ENCODE measurements around the gene SHOC2. TPM values are rescaled to one million over a fixed set of nuclear protein-coding genes. Genes with fewer than 3 reads are reported as not detected.

Gene SHOC2
- total and polyA plus RNA-seq, 12 donors, result 18.6 to 68.2 (median 48.5) TPM

- Histone ChIP-seq H3K4me3 (no peak overlapping the region), H3K27ac (no peak overlapping the region), H3K9me3 (no peaks in the 10 kb centered on the region), H3K36me3 (peaks cover 0 to 95% (median 31%) of the 10 kb centered on the region in 9 donors), H3K27me3 (no peaks in the 10 kb centered on the region), H3K4me1 (peaks cover 0 to 16% (median 6%) of the 10 kb centered on the region in 9 donors)
- ATAC-seq (no peak), DNase-seq (no peak)
- intact Hi-C loops (cut with DNase I), result loop anchor here in 5 of 10 donors (5.0 to 10.0 kb wide), 3 partner anchors 284 to 294 kb away; no protein-coding TSS in a partner anchor
- no peak for TF ChIP-seq CTCF (IDR thresholded peaks at IDR 0.05)
These were observed 21.0 kb upstream of the SHOC2 start for GRCh38 chr10:110898391-110898790.

- intact Hi-C loops (cut with DNase I), result loop anchor here in 1 of 10 donors (10.0 kb wide), 1 partner anchor 326 kb away; no protein-coding TSS in a partner anchor
- H3K36me3 ChIP-seq, result peaks cover 0 to 85% (median 22%) of the 10 kb centered on the region in 9 donors
These were observed 18.4 kb upstream of the SHOC2 start for GRCh38 chr10:110900983-110901382.

GRCh38 chr10:110901954-110902819, 17.2 kb upstream of the SHOC2 start:
- no peak for DNase-seq
- peaks cover 0 to 84% (median 19%) of the 10 kb centered on the region in 9 donors for H3K36me3 ChIP-seq
- no peak overlapping the region for H3K4me3 ChIP-seq
- peak in 1 of 8 donors; percentile 27 for ATAC-seq
- intact Hi-C loops (cut with DNase I), result loop anchor here in 1 of 10 donors (10.0 kb wide), 1 partner anchor 327 kb away; no protein-coding TSS in a partner anchor
- WGBS, 2 donors, result 81 to 84% methylated on average over 7 of the region's 7 CpGs
- no peaks in the 10 kb centered on the region for H3K27me3 ChIP-seq
- TF ChIP-seq CTCF (IDR thresholded peaks at IDR 0.05), result no peak
- H3K27ac ChIP-seq, result no peak overlapping the region
- H3K9me3 ChIP-seq, result no peaks in the 10 kb centered on the region
- peaks cover 0 to 11% (median 0%) of the 10 kb centered on the region in 9 donors for H3K4me1 ChIP-seq

More at GRCh38 chr10:110900983-110901382, 18.4 kb upstream of the SHOC2 start:
- DNase-seq, result no peak
- WGBS, 2 donors, result 92 to 100% methylated on average over 2 of the region's 2 CpGs
- no peaks in the 10 kb centered on the region for H3K27me3 ChIP-seq
- H3K27ac ChIP-seq, result no peak overlapping the region
- no peak for ATAC-seq
- peaks cover 0 to 12% (median 0%) of the 10 kb centered on the region in 9 donors for H3K4me1 ChIP-seq
- no peak overlapping the region for H3K4me3 ChIP-seq
- no peaks in the 10 kb centered on the region for H3K9me3 ChIP-seq
- TF ChIP-seq CTCF (IDR thresholded peaks at IDR 0.05), result no peak

GRCh38 chr10:110903280-110904278, 15.8 kb upstream of the SHOC2 start:
- DNase-seq (no peak), ATAC-seq (peak in 4 of 8 donors; percentile 21 to 39 (median 36))
- H3K36me3 ChIP-seq, result peaks cover 0 to 76% (median 14%) of the 10 kb centered on the region in 9 donors
- H3K27ac ChIP-seq, result no peak overlapping the region
- WGBS, 2 donors, result 84 to 87% methylated on average over 3 of the region's 3 CpGs
- H3K4me3 ChIP-seq, result no peak overlapping the region
- TF ChIP-seq CTCF (IDR thresholded peaks at IDR 0.05), result no peak
- intact Hi-C loops (cut with DNase I), result loop anchor here in 1 of 10 donors (10.0 kb wide), 1 partner anchor 329 kb away; no protein-coding TSS in a partner anchor
- H3K27me3 ChIP-seq, result no peaks in the 10 kb centered on the region
- peaks cover 0 to 11% (median 0%) of the 10 kb centered on the region in 9 donors for H3K4me1 ChIP-seq
- no peaks in the 10 kb centered on the region for H3K9me3 ChIP-seq
